ENCODE data around the gene HPS1. TPM values are rescaled to one million over a fixed set of nuclear protein-coding genes. Genes with fewer than 3 reads are reported as not detected.

Gene HPS1
- 10 to 100 TPM; 12.2 to 22.5 (median 16.5) TPM for polyA plus RNA-seq (ENCODE audit: insufficient read length in 10 of 10)
- long read RNA-seq, donor 1, partial matches to known transcripts: 0 of 2 reads
- long read RNA-seq, donor 1, other reads (novel, unspliced or antisense): 0 of 2 reads
- long read RNA-seq, donor 2: 0 reads
- long read RNA-seq, donor 3: 0 reads
- long read RNA-seq, donor 4, partial matches to known transcripts: 0 of 2 reads
- long read RNA-seq, donor 4, other reads (novel, unspliced or antisense): 0 of 2 reads
- long read RNA-seq, donor 5, partial matches to known transcripts: 5 of 8 reads
- long read RNA-seq, donor 5, other reads (novel, unspliced or antisense): 0 of 8 reads
- long read RNA-seq, donor 6, partial matches to known transcripts: 0 of 1 reads
- long read RNA-seq, donor 6, other reads (novel, unspliced or antisense): 0 of 1 reads
- long read RNA-seq, donor 7, partial matches to known transcripts: 0 of 2 reads
- long read RNA-seq, donor 7, other reads (novel, unspliced or antisense): 0 of 2 reads
- long read RNA-seq, donor 8: 0 reads
- long read RNA-seq, donor 9, partial matches to known transcripts: 0 of 1 reads
- long read RNA-seq, donor 9, other reads (novel, unspliced or antisense): 0 of 1 reads

DNA sequence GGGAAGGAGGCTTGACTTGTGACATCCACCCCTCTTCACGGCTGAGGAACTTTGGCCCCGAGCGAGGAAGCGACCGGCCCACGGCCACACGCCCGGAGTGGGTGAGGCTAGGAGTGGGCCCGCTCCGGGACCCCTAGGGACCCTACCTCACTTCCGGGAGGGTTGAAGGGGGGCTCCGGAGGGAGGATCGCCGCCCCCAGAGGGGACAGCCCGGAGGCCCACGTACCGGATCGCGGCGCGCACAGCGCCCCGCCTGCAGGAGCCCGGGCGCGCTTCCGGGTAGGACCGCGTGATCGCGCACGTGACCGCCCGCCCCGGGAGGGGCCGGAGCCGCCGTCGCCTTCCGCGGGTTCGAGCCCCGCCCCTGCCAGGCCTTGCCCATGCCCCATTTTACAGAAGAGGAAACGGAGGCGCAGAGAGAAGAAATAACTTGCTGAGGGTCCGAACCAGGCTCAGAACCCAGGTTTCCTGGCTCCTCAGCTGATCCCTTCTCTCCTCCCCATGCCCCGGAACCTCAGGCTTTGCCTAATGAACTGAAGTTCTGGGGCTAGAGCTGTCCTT lies at the start of gene HPS1:
Gene HPS1, minus strand, starts transcription at position 275 of the 561 bp plus-strand sequence. CDS start 3,695 bp downstream, outside the sequence.
- peak; percentile 64 to 89 (median 80) for DNase-seq

DNA sequence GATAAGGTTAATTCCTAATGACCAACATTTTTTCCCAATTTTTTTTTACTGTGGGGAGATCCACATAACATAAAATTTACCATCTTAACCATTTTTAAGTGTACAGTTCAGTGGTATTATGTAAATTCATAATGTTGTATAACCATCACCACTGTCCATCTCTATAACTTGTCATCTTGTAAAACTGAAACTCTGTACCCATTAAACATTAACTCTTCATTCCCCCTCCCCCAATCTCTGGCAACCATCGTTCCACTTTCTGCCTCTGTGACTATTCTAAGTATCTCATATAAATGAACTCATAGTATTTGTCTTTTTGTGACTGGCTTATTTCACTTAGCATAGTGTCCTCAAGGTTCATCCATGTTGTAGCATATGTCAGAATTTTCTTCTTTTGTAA lies 46.0 kb upstream of the HPS1 start:
- no peak for DNase-seq

DNA sequence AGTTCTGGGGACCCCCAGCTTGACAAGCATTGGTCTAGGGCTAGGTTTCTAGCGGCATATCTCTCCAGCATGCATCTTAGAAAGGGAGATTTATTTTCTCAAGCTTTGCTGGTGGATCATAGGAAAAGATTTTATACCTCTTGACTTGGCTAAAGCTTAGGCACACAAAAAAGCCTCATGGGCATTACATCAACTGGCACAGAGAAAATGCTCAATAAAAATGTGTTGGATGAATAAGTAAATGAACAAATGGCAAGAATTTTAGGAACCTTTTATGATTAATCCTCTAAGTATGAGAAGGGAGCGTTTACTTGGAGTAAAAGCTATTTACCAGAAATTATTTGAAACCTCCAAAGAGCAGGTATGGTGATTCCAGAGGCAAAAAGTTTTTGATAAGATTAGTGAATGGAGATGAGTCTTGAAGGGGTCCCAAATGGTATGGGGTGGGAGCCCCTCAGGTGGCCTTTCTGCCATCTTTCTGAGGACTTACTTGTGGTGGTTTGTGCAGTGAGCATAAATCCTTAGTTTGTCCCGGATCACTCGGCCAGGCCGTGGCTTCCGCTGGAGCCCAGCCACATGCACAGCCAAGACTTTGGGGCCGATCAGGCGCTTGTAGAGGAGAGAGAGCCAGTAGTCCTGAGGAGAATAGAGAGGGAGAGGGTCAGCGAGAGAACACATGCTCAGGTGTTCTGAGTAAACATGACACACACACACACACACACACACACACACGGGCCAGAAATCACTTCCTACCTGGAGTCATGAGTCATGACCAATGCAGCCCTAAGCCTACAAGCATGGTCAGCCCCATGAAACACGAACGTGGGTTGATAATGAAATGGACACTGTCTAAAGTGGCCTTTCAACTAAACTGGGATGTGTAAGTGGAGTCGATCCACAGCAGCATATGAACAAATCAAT lies 43.1 kb upstream of the HPS1 start:
- no peak for DNase-seq

DNA sequence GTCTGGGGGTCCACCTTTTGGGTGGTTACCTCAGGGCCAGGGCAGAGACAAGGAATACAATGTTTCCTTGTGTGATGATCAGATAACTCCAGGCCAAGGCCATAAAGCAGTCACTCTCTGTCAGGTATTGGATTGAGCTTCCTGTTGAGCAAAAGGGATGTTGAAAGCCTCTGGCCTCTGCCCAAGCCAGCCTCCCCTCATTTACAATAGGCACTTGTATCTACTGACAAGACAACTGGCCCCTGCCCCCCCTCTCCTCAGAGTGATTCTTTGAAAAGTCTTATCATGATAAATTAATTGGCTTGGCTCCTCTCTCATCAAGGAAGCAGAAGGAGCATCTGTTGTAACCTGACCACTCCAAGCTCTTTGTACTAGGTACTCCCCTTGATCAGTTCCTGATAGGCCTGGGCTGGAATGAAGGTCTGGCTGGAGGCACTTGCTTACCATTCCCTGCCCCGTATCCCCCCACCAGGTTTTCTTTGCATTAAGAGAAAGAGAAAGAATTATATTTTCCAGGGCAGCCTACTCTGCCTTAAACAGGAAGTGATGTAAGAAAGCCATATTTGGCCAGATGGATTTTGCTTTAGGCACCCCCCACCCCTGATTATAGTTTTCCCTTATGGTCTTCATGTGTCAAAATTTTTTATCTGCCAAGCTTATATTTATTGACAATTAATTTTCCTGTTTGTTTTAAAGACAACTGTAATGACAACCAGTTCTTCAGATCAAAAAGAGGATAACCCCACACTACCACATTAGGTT lies 42.1 kb upstream of the HPS1 start:
- no peak for DNase-seq

DNA sequence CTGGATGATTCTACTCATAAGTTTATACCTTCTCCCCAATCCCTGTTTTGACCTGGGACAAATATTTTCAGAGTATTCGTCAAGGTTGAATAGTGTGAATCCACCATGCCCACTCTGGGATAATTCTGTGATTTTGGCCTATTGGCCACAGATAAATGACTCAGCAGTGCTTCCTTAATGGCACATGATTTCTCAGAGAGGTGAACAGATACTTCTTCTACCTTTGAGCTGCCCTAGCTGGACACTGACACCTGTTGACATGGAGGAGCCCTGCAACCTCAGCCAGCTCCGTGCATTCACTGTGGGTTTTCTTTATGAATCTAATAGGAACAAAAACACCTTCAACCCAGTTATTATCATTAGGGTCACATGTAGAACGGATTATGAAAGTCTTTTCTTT lies 40.9 kb upstream of the HPS1 start:
- DNase-seq: no peak

DNA sequence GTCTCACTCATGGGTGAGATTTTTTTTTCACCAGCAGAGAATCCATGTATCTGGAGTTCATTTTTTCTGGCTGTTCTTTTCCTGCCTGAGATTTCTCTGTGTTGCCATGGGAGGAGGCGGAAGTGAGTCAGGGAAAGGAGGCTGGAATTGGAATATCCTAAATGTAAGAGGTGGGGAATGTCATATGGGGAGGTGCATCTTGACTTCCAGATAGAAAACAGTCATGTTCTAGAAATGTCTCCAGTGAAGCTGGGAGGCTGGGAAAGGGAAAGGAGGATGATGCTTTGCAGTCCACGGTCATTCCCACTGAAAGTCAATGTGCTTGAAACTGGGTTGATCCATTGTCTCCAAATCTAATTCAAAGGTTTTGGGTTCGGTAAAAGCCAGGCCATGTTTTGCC lies 39.7 kb upstream of the HPS1 start:
- DNase-seq: peak in 1 of 3 donors; percentile 72

DNA sequence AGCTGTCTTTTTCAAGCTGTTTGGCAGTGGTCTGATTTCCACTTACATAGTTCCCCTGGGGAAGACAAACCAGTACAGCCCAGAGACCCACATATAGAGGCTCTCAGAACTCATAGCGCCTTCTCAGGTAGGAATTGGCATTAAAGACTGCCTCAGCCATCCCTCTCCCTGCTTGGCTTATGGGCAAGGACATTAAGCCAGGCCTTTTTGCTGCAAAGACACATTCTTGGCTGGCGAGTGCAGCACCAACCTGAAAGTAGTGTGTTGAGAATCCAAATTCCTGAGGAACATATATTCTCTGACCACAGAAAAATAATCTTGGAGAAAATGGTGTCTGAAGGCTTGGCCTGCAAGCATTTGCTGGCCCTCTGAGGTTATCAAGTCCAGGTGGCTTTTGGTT lies 39.2 kb upstream of the HPS1 start:
- peak in 1 of 3 donors; percentile 43 for DNase-seq

DNA sequence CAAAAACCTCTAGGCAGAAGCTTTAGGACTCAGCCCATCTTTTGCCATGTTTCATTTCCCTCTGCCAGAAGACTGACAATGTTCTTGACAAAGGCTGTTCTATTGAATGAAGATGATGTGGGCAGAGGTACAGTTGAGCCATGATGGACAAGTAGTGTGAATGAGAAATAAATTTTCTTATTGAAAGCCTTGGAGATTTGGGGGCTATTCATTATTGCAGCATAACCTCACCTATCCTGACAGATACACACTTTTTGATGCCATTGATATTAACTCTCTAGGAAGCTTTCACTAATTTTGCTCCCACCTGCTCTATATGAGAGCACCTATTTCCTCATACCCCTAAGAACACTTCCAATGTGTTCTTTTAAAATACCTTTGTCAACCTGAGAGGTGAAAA lies 36.9 kb upstream of the HPS1 start:
- DNase-seq: no peak

DNA sequence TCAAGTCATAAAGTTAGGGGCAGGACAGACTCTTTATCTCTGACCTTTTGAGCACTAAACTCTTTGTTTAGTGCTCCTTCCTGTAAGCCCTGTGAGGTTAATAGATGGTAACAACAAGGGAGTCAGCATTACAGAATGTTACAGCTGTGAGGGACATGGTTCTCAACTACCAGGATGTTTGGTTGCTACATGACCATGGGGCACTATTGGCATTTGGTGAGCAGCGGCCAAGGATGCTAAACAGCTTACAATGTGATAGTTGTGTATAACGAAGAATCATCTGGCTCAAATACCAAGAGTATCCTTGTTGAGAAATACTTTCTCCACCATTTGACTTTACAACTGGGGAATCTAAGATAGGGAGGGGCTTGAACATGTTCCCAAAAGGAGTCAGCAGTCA lies 35.4 kb upstream of the HPS1 start:
- DNase-seq: no peak

DNA sequence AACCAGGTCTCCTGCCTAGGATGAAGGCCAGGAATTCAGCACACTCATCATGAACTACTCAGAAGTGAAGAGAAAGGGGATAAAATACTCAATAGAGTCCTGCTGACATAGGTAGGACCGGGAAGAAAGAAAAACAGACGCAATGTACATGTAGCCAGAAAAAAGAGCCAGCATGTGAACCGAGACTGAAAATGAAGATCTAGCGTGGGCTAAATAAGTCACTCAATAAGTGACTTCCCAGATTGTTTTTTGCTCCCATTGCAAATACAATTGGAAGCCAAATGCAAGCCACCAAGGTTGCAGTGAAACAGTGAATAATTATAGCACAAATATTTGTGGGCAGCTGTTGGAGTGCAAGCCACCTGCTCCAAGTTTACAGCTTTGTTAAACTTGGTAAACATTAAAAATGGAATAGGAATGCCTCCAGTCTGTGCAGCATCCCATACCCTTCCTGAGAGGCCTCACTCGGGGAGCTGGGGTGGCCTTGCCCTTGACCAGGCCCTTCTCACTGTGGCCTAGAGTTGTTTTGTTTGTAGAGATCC lies 34.7 kb upstream of the HPS1 start:
- no peak for DNase-seq

DNA sequence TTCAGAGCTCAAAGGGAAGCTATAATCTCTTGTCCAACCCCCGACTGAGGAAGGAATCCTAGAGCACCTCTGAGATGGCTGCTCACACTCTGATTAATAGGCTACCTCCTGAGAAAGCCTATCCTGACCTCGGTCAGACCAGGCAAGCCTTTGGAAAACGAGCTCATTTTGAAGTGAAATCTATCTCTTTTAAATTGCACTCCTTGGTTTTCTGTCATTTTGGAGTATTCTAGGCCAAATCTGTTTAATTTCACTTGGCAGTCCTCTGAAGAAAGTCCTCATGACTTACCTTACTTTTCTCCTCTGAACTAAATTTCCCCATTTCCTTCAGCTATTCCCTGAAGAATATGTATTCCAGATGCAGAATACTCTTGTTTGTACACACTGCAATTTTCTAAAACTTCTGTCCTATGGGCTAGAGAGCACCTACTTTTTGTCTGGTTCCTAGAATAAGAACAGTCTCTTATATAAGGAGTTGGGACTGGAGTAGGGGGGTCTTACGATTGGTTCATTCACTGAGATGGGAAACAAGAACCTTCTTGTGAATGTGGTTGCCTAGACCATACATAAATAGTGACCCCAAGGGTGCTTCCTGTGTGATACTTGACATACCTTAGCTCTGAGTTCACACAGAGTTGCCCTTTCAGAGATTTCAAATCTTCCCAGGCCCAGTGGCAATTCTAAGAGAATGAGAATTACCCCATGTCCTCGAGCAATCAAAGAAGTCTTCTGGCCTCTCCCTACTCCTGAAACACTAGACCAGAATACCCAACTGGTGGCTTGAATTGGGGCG lies 31.9 kb upstream of the HPS1 start:
- no peak for DNase-seq

DNA sequence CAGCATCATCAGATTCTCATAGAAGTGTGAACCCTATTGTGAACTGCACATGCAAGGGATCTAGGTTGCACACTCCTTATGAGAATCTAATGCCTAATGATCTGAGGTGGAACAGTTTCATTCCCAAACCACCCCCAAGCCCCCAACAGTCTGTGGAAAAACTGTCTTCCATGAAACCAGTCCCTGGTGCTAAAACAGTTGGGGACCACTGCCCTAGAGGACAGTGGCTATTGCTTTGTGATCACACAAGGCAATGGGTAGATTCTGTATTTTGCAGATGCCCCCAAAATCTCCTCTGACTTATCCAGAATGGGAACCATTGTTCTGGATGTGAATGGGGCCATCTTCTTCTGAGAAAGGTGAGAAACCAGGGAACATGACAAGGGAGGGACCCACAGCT lies 31.1 kb upstream of the HPS1 start:
- no peak for DNase-seq

DNA sequence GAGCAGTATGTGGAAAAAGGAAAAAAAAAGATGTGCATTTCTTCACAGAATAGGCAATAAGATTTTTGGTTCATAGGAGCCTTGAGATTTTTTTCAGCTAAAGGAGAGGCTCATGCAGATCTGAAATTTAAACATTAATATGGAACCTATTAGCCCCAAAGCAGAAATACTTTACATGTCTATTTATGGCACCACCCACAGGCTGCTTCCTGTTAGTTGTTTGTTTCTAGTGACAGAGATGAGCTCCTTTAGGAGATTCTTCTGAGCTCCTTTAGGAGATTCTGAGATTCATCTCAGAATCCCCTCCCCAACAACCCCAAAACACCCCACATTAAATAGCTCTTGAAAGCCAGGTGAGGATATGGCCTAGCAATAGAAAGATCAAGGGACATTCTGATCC lies 27.9 kb upstream of the HPS1 start:
- no peak for DNase-seq

DNA sequence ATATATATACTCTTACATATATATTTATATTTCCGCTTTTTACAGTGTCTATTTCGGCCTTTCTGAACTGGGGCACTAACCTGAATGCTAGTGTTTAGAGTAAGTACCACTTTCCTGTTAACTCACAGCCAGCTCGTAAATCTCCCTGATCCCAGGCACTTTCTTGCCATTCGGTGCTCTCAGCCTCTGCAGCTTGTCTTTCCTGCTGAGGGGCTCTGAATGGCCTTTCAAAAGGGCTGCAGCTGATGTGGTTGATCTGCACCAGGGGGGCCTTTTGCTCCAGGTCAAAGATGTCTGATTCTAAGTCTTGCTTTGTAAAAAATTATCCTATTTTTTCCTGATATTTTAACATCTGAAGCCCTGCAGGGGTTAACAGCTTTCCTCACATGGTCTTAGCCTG lies 25.5 kb upstream of the HPS1 start:
- no peak for DNase-seq

DNA sequence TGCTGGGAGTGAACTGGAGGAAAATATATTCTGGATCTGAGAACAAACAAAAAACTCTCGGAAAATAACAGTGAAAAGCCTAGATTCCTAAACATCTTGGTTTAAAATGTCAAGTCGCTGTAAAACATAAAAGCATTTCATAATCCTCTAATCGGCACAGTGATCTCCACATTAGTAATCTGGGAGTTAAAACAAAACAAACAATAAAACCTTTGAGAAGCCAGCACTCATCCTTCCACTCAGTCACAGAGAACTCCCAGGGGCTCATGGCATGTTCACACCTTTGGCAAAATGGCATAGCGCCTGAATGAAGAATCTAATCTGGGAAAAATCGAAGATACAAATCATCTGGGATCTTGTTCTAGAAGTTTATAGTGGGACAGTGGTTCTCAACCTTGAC lies 24.1 kb upstream of the HPS1 start:
- DNase-seq: no peak

DNA sequence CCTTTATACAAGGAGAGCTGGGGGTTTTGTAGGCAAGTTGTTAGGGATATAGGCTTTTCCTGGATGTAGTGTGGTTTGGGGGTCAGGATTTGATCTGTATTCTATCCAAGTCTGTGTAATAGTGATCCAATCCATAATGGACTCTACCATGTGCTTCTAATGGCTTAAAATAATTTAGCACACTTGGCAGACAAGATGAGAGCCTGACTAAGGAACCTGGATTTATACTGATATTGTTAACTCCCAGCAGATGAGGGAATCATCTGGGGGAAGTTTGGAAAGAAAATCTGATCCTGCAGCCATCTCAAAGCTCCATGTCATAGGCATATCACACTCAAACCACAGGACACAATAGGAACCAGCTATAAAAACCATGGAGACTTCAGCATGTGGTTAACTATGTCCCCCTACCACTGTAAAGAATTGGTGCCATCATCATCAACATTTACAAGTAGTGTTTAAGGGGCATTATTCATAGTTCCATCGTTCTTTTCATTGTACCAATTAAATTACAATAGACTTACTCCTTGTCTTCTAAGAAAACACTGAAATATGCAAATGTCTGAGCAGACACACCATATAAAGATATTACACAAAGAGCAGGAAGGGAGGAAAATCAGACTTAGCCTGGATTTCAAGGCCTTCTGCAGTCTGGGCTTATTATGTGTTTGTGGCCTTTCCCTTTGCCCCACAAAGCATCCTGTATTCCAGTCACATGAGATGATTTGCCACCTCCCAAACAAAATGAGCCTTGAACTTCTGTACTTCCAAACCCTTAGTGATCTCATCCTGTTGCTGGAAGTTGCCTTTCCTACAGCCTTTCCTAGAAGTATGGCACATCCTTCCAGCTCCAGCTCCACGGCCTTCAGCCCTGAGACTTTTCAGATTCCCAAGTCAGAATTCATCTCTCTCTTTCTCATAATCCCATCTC lies 22.5 kb upstream of the HPS1 start:
- no peak for DNase-seq

DNA sequence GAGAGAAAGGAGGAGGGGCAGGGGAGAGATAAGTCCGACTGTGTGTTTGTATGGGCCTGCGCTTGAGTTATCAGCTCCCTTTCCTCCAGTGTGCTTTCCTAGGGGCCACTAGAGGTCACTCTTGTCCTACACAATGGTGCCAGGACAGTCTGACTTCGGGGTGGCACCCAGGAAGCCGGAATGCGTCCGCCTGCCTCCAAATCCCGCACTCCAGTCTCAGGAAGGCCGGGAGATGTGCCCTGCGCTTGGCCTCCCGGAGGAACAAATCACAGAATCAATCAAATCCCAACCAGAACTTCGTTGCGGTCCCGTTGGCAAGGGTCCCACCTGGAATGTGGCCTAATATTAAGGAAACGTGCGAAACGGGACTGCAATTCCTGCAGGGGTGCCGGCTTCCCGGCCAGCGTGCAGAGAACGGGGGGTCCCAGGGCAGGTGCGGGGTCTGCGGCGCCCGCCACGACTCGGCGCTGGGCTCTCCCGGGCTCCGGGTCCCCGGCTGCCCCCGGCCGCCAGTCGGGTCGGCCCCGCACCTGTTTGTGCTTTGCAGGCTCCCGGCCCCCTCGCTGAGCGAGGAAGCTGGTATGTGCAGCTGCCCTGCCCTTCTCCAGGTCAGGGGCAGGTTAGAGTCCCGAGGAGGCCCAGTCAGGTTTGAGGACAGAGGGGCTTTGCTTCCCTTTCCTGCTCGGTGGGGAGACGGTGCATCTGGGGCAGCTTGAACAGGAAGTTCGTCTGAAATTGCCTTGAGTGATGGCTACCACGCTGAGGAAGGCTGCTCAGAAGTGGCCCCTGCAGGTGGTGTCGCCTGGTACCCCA lies 21.0 kb upstream of the HPS1 start:
- peak; percentile 82 to 91 (median 87) for DNase-seq

DNA sequence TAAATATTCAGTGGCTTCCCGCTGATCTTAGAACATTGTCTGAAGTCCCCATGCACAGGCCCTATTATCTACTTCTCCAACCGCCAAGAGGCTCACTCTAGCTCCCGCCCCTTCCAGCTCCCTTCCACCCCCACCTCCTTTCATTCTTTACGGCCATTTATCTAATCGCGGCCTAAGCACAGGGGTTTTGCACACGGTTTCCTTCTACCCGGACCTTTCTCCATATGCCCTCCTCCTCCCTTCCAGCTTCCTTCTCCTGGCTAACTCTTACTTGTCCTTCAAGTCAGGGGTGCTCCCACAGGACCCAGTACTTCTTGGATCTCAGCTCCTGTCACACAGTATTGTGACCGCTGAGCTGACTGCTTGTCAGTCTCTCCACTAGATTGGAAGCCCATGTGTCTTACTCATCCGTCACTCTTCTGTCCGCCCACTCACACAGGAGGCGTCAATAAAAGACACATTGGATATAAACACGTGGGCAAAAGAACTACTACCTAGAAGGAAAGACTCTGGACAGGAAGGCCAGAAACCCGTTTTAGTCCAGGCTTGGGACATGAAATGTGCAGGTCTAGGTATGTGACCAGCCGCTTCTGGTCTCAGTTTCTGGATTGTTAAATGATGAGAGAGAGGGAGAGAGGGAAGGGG lies 20.2 kb upstream of the HPS1 start:
- no peak for DNase-seq

Measured in muscle of back (tissue), 13 donors.